Fibroblast of mammary gland (primary cell): ENCODE measurements around the gene CROCC2.

Experiments used
- DNase-seq: peaks from one replicate; pipeline ENCODE4 v3.0.0-alpha.2; 2010; ENCODE audit warnings: low read depth
- H3K4me3 ChIP-seq: 2 replicates; pipeline ENCODE4 v1.5.1; 2011; ENCODE audit warnings: low read depth, mild to moderate bottlenecking, low read length, moderate library complexity; ENCODE audit not compliant: control insufficient read depth
- CTCF ChIP-seq: conservative IDR thresholded peaks from 2 replicates; pipeline ENCODE4 v1.5.1; 2011; ENCODE audit warnings: low read depth, low read length, inconsistent platforms; ENCODE audit not compliant: control insufficient read depth, insufficient read depth

CROCC2 gene

GRCh38 chr2:240963868-240964703, 58.0 kb downstream of the CROCC2 start:
- no peak for TF ChIP-seq CTCF
- DNase-seq, result no peak
- H3K4me3 ChIP-seq, result no peak overlapping the region

GRCh38 chr2:240964704-240965295, 58.7 kb downstream of the CROCC2 start:
- no peak overlapping the region for H3K4me3 ChIP-seq
- TF ChIP-seq CTCF, result no peak
- DNase-seq, result no peak

- no peak for DNase-seq
- TF ChIP-seq CTCF, result no peak
- no peak overlapping the region for H3K4me3 ChIP-seq
Observed at GRCh38 chr2:240965296-240965904, 59.3 kb downstream of the CROCC2 start.

- H3K4me3 ChIP-seq, result no peak overlapping the region
- TF ChIP-seq CTCF, result no peak
- no peak for DNase-seq
Observed at GRCh38 chr2:240965905-240966456, 59.8 kb downstream of the CROCC2 start.

GRCh38 chr2:240966457-240966905, 60.3 kb downstream of the CROCC2 start:
- no peak overlapping the region for H3K4me3 ChIP-seq
- no peak for DNase-seq
- TF ChIP-seq CTCF, result no peak

GRCh38 chr2:240966906-240967680, 61.0 kb downstream of the CROCC2 start:
- no peak overlapping the region for H3K4me3 ChIP-seq
- no peak for TF ChIP-seq CTCF
- no peak for DNase-seq
